Pons (tissue), 1 donor: ENCODE data around the gene PPP1R13B.

Experiments
- DNase-seq: peaks from one replicate; pipeline ENCODE4 v3.0.0-alpha.2; 2016; ENCODE audit warnings: low spot score

PPP1R13B gene

DNA sequence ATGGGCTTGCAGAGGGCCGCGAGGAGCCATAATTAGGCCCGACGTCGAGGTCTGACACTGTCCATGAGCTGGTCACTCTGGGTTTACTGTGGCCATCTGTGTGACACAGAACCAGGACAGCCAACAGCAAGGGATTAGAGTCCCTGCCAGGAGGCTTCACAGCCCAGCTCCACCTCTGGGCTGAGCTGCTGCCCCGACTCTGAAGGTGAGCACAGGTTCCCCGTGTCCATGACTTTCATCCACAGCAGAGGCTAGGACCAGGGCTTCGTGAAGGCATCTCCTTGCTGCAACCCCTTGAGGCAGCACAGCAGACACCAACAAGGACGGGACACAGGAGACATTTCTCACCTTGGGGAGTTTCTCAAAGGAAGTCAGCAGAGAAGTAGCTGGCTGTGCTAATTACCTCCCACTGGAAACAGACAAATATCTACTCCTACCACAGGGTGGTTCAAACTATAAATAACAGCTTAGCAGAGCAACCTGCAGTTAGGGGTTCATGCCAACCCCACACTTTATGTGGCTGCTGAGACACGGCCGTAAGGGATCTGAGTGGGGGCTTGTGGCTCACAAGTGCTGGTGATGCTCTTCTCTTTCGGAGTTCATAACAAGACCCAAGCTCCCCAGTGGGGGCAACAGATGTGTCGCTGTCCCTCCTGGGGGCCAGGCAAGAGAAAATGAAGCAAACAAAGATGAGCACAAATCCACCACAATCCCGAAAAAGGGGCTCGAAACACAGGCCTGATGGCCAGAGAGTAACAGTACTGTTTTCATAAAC is 102.6 kb downstream of the PPP1R13B start:
- no peak for DNase-seq

DNA sequence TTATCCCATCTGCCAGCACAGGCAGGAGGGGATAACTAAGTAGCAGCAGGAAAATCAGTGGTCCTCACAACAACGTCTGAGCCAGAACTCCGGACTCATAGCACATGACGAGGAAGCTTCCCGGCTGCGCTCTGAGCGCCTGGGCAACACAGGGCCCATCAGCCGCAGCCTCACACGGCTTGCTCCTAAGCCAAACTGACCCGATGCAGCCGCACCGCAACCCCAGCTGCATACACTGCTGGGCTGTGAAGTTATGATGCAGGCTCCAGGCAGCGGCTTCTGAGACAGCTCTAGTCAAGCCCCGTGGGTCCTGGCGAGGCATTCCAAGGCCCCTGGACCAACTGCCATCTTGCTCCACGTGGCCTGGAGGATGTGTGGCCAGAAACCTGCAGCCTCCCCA is 103.7 kb downstream of the PPP1R13B start:
- no peak for DNase-seq

DNA sequence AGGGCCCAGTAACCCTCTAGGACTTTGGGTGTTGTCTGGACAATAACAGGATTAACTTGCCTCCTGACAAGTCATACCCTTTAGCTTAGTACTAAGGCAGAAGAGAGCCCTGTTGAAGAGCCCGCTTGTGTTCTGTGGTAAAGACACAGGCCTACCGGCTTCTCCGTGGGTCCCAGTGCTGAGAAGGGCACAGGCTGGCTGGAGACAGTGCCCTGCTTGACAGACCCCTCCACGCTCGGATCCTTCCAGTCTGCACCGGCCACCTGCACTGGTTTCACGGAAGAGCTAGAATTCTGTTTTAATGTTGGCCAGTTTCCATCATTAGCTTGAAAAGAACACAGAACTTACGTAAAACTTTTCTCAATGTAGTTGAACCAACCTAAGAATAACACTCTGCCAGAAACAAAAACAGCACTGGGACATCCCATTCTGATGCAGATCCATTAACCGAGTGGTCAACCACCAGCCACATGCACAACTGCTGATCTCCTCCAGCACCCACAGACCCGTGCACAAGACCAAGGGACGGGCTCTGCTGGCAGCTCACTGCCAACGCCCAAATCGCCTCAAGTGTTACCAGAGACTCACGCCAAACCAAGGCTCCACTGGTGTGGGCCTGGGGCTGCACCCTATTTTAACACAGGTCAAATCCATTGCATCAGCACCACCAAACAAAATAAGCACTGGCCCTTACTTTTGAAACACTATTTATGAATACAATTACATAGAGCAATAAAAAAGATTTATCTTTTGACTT is 104.7 kb downstream of the PPP1R13B start:
- DNase-seq, result no peak

DNA sequence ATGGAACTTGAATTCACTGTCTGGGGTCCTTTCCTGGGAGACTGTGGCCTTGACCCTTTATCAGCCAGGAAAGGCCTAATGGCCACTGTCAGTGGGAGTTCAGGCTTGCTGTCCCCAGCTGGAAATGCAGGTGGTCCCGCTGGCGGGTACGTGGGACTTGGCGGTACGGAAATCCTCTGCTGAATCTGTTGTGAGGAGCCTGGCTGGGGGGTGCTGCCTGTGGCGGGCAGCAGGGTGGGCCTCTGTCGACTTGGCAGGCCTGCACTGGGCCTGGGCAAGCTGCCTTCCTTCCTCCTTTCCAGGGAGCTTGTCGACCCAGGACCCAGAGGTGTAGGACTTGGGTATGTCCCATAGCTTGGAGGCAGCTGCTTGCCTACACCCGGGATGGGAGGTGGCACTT is 105.5 kb downstream of the PPP1R13B start:
- no peak for DNase-seq

DNA sequence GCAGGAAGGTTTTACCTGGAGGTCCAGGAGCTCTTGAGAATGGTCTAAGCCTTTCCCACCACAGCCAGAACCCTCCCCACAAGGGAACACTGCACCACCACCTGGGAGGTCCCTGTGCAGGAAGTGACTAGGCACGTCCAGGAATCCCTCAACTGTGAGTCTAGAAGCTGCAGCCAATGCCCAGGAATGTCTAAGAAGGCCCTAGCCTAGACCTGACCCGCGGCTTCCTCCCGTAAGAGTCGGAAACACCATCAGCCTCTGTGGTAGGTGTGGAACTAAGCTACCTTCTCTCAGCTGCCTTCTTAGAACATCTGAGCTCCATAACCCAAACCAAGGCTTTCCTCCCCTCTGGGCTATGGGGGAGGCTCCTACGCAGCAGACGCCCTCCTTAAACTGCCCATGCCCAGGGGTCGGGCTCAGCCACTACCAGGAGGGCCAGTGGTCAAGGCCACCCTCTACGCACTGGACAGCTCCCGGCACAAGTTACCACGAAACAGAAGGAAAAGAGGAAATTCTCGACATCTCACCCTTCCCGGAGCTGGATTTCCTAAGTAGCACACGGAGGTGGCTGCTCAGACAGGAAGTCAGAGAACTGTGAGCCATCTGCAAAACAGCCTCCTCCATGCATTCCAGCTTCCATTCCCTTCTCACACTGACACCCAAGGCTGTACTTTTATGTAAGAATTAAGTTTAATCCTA is 106.2 kb downstream of the PPP1R13B start:
- no peak for DNase-seq

DNA sequence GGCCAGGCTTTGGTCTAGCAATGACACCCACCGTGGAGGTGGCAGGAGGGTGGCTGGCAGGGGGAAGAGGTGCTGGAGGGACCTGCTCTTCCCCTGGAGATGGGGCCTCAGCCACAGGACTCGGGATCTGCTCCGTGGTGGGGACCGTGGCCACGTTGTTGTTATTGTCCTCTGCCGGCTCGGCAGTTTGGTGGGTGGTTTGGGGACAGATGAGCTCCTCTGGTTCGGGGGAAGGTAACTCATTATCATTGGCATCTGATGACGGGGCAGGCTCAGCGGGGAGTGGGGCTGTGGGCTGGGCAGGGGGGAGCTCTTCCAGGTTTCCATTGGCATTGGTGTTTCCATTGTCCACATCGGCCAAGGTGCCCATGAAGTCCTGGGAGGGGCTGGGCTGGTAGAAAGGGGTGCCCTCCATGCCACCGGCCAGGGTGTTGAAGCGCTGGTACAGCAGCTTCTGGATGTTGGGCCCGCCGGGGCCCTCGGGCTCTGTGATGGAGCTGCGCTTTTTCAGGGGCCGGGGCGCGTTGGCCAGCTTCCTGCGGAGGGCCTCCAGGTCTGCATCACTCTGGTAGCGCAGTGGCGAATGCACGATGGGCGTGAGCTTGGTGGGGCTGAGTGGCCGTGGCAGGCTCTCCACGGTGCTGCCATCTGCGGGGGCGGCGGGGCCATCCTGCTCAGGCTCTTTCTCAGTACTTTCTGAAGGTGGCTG is 107.4 kb downstream of the PPP1R13B start:
- no peak for DNase-seq

DNA sequence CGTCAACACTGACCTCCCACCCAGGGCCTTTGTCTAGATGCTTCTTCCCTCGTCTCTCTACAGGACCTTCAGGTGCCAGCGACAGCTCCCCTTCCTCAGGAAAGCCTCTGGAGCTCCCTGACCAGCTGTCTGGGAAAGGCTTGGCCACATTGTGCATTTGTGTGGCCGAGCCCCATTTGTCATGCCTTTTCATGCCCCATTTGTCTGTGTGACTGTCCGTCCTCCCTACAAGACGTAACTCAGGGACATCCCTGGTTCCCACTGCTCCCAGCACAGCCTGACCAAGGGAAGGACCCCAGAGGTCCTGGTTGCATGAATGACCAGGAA is 107.9 kb downstream of the PPP1R13B start:
- DNase-seq, result no peak

DNA sequence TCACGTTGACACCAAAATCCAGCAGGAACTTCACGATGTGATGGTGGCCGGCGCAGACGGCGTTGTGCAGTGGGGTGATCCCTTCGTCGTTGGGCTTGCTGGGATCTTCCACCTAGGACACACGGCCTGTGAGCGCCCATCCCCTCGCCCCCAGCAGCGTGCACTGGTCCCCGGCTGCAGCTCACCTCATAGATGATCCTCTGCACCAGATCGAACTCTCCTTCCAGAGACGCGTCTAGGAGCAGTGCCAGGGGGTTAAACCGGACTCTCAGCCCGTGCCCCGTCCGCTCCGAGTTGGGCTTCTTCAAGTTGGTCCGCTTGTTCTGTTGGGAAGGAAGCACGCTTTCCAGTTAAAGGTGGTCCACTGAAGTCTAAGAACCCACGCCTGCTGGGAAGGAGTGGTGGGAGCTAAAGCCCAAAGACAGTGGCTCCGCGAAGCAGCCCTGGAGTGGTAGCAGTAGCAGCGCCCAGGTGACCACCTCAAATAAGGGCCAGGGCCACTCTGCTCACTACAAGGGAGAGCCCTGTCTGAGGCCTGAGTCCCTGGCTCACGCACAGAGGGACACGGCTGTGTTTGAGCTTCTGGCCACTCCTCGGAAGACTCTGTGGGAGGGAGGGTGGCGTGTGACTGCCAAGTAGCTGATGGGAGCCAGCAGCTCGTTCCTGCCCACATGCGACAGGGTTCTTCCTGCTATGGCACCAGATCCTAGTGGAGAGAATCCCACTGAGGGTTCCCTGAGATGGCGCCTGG is 108.5 kb downstream of the PPP1R13B start:
- DNase-seq, result no peak

DNA sequence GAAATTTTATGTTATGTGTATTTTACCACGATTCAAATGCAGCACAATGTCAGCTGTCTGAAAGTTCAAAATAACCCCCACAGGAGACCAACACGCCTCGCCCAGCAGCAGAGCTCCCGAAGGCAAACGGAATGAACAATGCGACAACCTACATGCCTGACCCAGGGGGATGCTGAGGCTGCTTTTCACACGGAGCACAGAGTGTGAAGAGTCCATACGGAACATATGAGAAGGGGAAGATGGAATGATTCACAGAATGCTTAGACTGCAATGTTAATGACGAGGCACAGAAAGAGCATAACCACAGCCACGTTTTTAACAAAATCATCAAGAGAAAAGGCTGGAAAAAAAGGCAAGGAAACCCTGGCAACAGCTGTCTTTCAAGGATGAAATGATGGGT is 109.2 kb downstream of the PPP1R13B start:
- no peak for DNase-seq

DNA sequence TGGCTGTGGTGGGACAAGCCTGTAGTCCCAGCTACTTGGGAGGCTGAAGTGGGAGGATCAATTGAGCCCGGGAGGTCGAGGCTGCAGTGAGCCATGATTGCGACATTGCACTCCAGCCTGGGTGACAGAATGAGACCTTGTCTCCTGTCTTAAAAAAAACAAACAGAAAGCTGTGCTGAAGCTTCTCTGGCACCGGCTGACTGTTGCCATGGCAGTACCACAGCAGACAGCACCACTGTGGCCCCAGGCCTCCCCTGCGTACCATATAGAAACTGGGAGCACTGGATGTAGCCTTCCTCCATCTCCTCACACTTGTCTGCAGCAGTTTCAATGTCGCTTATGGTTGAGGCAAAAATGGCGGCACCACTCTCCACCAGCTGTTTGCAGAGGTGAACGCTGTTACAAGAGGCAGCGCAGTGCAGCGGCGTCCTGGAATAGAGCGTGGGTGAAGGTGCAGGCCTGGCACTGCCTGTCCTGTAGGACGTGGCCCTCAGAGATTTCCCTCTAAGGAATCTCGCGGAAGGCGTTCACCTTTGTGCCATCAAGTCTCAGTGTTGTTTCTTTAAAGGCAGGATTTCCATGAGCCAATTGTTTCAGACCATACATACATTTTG is 109.8 kb downstream of the PPP1R13B start:
- DNase-seq, result no peak

DNA sequence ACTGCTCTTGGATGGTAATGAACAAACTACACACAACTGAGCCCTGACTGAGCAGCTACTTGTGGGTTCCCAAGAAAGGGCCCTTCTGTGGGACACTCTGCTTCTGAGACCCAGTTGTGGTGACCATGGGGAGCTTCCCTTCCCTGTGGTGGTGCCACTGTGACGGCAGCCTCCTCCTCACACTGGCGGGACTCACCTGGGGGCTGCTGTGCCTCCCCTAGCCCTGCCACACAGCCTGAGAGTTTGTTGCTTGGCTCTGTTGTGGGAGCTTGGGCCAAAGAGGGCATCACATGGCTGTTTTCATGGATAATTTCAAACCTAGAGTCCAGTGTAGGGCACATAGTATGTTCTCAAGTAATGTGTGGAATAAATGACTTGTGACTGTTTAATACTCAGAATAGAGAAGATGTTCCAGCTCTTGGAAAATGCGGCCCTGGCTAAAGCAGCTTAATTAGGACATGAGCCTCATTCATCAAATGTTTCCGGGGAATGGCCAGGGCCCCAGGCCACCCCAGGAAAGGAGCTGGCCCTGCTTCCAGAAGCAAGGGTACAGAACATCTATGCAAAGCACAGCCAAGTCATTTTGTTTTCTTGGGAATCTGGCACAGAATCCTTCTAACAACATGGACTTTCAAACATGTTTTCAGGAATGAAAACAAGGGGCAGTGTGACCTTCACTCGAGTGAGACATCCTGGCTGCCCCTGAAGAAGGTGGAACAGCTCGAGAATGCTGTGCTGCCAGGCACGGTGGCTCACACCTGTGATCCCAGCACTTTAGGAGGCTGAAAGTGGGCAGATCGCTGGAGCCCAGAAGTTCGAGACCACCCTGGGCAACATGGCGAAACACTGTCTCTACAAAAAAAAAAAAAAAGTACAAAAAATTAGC is 110.6 kb downstream of the PPP1R13B start:
- DNase-seq, result peak; percentile 51

DNA sequence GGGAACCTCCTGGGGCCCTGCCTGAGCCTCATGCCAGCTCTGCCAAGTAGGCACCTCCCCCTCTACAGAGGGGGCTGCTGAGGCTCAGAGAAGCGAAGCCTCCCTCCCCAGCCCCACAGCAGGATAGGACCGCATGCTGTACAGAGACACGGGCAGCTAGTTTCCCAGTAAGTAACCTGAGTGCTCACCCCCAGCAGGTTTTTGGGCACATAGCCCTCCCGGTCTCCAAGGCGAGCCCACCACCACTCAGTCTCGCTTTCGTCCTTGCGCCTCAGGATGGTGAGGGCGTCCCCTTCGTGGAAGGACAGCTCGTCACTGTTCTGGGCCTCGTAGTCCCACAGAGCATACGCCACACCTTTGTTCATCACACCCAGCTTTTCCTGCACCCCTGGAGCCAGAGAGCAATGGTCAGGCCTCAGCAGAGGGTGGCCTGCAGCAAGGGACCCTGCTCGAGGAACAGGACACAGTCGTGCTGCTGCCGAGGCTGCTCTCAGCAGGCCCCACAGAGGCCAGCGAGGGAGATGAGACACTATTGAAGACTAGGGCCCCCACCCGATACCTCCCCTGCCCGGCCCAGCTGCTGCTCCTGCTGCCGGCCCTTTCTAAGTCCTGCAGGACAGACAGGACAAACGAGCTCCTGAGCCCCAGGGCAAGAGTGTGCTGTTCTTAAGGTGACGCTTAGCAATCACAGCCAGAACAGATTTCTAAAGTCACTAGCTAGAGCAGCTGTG is 111.4 kb downstream of the PPP1R13B start:
- DNase-seq, result no peak

DNA sequence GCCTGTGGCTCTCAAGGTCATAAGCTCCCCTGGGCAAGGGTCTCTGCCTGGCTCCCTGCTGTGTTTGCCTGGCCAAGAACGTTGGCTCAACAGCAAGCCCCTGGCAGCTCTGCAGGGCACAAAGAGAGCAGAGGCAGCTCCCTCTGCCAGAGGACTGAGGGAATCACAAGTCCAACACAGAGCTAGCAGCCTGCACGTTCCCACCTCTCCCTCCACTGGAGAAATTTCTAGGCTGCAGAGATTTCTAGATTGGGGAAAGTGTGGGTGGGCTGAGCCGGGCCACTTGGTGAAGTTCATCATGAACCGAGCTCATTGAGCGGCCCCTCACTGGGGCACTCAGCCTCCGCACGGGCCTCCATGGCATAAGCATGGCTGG is 111.9 kb downstream of the PPP1R13B start:
- DNase-seq, result peak; percentile 42

DNA sequence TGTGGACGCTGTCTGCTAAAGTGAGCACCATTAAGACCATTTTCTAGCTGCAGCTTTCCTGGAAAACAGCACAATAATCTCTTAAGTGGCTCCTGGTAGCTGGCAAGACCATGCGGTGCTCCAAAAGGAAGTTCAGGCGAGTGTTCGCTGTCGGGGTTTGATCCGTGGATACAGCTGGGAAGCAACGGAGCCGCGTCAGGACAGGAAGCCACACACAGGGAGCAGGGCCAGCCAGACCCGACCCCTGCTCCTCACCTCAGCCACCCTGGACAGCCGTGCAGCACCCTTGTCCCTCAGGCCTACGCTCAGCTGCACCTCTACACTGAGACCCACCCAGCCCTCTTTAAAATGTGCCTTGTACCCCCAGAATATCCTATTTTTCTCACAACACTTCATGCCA is 112.4 kb downstream of the PPP1R13B start:
- DNase-seq, result no peak

DNA sequence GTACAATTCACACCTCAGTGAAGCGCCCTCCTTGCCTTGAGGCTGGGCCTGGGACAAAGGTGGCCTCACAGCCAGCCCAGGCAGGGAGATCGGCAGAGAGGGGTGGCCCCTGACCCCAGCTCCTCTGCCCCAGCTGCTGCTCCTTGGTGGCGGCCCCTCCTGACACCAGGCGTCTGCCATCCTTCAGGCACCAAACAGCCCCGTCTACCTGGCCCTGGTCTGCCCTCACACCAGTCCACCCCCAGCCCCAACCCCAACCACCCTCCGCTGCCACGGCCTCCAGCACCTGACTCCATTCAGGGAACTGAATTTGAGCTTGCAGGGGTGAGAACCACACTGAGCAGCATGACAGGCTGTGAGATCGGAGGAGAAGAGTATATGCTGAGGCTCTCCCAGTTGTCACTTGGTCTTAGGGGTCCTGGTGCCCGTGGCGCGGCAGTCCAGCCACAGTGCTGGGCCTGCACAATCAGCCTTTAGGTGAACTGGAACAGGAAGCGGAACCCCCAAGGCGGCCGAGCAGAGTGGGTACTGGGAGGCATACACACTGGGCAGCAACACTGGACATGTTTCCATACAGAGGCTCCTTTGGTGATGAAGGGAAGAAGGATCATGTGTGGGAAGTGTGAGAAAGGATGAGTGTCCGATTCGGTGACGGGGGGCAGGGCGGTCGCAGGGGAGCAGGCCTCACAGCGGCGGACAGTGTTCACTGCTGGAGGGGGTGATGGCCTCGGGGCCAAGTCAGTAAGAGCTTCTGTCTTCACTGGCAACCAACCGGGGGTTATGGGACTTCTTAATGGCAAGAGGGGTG is 113.1 kb downstream of the PPP1R13B start:
- DNase-seq, result no peak

DNA sequence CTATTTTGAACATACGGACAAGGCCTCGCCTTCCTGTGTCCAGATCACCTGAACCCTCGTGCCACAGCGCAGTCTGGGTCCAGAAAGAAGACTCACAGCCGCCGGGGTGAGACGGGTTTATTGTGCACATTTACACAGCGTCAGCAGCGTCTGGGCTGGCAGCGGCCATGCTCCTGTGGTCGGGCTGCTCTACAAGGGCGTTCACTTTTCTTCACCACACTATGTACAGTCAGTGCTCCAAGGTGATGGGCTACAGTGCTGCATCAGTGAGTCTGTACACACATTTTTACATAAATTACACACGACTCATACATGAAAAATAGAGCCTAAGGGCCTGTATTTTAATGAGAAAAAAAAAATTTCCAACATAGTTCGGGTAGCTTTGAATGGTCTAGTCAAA is 113.7 kb downstream of the PPP1R13B start:
- DNase-seq, result no peak

DNA sequence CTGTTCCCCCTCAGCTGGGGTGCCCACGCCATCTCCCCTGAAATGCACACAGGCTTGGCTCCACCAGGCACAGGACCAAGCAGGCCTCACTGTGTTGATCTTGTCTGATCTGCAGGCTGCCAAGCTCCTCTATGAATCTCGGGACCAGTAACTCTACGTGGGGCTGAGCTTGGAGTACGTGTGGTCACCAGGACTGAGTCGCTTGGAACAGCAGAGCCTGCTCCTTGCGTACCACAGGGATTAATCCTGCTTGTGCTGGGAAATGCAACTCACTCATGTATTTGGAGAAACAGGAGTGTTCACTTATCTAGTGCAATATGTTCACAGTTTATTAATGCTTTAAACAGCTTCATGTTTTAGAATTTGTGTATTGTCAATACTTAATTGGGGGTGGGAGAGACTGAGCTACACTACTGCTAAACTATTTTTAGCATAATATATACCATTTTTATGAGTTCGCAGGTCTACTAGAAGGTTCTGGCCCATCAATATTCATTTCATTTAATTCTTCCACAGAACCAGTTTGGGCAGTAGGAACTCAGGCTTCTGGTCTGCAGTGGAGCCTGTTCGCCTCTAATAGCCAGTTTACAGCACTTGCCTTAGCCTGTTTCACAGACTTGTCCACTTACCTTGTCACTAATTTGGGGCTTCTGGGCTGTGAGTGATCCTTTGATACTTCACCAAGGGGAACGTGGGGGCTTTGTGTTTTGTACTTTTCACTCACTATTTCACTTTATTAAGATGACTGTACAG is 114.3 kb downstream of the PPP1R13B start:
- no peak for DNase-seq
